Measurements from ENCODE around the gene TNFRSF19.

TNFRSF19 gene

GRCh38 chr13:23629566-23630272 lies 59.5 kb downstream of the TNFRSF19 start:
- no peak for DNase-seq

GRCh38 chr13:23630349-23631093 lies 60.3 kb downstream of the TNFRSF19 start:
- DNase-seq: no peak

GRCh38 chr13:23631311-23632047 lies 61.3 kb downstream of the TNFRSF19 start:
- no peak for DNase-seq

- DNase-seq: no peak
These were observed 61.9 kb downstream of the TNFRSF19 start for GRCh38 chr13:23632048-23632582.

GRCh38 chr13:23632741-23633140 lies 62.5 kb downstream of the TNFRSF19 start:
- DNase-seq: no peak

GRCh38 chr13:23634897-23635296 lies 64.7 kb downstream of the TNFRSF19 start:
- no peak for DNase-seq

- no peak for DNase-seq
These were observed 66.1 kb downstream of the TNFRSF19 start for GRCh38 chr13:23636360-23636759.

GRCh38 chr13:23637829-23638228 lies 67.6 kb downstream of the TNFRSF19 start:
- DNase-seq: no peak

- DNase-seq: no peak
These were observed 69.5 kb downstream of the TNFRSF19 start for GRCh38 chr13:23639674-23640073.

- no peak for DNase-seq
These were observed 71.9 kb downstream of the TNFRSF19 start for GRCh38 chr13:23642110-23642509.

- no peak for DNase-seq
These were observed 73.3 kb downstream of the TNFRSF19 start for GRCh38 chr13:23643338-23644125.

GRCh38 chr13:23644126-23644419 lies 73.9 kb downstream of the TNFRSF19 start:
- DNase-seq: no peak

- no peak for DNase-seq
These were observed 74.4 kb downstream of the TNFRSF19 start for GRCh38 chr13:23644527-23645138.

- no peak for DNase-seq
These were observed 75.6 kb downstream of the TNFRSF19 start for GRCh38 chr13:23645851-23646250.

- DNase-seq: no peak
These were observed 81.2 kb downstream of the TNFRSF19 start for GRCh38 chr13:23651439-23651838.

- no peak for DNase-seq
These were observed 81.7 kb downstream of the TNFRSF19 start for GRCh38 chr13:23651887-23652286.

GRCh38 chr13:23652909-23653726 lies 82.9 kb downstream of the TNFRSF19 start:
- no peak for DNase-seq

- no peak for DNase-seq
These were observed 84.2 kb downstream of the TNFRSF19 start for GRCh38 chr13:23654111-23655110.

GRCh38 chr13:23655321-23655720 lies 85.1 kb downstream of the TNFRSF19 start:
- no peak for DNase-seq
